GM10847 (cell line): ENCODE data around the gene MBTPS1.

Experiments used
- POLR2A ChIP-seq: IDR thresholded peaks from 2 replicates; pipeline ENCODE4 v1.6.1; 2011; ENCODE audit not compliant: insufficient read length; ENCODE audit errors: extremely low read depth

Gene MBTPS1

GRCh38 chr16:84043486-84044117 lies 73.1 kb downstream of the MBTPS1 start:
- TF ChIP-seq POLR2A: no peak

GRCh38 chr16:84042879-84043485 lies 73.8 kb downstream of the MBTPS1 start:
- TF ChIP-seq POLR2A: no peak

DNA sequence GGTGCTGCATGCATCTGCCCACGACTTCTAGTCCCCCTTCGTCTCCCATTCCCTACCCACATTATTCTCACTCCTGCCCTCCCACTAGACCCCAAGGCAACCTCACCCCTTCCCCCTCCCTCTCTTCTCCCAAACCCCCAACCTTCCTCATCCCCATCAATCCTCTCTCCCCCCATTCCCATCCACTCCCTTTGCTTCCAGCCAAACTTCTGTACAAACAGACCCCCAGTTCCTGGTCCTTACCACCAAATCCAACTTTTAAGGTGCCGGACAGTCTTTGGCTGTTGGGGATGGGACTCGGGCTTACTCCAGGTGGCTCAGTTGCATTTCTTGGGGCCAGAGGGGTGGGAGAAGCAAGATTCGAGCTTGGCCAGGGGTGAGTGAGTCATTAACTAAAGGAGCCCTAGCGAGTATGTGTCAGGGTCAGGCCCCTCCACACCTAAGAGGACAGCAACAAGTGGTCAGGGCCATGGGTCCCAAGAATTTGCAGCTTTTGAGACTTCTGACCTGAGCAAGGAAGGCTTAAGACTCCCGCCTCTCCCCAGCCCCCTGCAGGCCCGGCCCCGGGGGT lies 74.3 kb downstream of the MBTPS1 start, which contains the start of gene SLC38A8:
Gene SLC38A8 (minus strand): TSS at position 488 of the 571 bp plus-strand sequence. CDS start 638 bp downstream, outside the sequence.
- TF ChIP-seq POLR2A: no peak

DNA sequence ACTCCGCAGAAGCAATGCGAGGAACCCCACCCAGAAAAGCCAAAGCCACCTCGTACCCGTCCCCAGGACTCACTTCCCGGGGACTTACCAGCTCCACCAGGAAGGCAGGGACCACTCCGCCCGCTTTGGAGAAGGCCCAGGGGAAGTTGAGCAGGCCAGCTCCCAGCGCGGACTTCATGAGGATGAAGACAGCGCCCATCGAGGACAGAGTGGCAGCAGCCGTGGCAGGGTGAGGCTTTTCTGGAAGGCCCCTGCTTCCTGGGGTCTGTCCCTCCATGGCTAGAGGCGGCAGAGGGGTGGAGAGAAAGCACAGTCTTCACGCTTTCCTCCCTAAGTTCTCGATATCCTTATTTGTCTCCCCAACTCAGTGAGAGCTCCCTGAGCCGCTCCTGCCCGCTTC lies 74.9 kb downstream of the MBTPS1 start:
- TF ChIP-seq POLR2A: no peak

DNA sequence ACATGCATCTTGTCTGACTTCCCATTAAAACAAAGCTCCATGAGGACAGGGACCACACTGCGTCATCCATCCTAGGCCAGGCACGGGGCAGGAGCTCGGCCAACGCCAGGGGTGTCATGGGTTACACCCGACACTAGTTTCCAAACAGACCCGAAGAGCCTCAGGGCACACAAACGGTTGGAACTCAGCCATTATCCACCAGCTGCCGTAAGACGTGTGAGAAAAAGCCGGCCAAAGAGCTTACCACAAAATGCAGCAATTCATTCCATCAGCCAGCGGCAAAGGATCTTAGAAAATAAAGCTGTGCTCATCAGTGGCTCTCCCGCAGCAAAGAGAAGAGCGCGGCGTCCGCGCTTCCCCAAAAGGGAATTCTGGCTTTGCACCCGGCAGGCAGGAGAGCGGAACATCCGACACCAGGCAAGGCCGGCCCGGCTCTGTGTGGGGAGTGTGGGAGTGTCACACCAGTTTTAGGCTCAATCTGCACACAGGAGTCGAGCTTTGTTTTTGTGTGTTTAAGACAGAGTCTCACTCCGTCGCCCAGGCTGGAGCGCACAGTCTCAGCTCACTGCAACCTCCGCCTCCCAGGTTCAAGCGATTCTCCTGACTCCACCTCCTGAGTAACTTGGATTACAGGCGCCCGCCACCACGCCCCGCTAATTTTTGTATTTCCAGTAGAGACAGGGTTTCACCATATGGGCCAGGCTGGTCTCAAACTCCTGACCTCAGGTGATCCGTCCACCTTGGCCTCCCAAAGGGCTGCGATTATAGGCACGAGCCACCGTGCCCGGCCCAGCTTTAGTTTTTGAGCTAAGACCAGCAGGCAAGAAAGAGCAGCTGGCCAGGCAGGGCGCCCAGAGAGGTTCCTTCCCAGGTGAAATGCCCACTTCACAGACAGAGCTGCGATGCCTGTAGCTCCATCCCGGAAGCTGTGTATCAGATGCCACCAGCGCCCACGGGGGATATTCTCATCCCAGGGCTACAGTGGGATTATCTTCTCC lies 75.6 kb downstream of the MBTPS1 start:
- no peak for TF ChIP-seq POLR2A

DNA sequence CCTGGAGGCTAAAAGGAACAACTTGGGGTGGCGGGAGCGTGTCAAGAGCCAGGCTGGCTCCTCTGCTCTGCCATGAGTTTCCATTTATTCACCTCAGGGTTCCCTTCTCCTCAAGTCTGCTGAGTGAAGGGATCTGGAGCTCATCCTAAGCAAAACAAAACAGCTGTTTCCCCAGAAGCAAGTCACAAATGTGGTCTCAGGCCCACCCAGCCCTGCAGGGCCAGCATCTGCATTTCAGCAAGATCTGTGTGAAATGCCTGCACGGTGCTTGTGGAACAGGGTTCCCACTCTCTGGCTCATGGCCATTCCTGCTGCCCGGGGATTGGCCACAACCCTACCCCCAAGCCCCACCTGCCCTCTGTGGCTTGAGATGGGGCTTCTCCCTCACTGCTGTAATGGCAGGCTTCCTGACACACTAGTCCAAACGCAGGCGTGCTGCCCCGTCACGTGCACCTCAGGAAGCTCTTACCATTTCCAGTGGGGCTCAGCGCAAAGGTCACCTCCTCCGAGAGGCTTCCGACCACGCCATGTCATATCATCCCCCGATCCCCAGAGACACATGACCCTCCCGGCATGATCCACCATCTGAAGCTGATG lies 76.4 kb downstream of the MBTPS1 start:
- no peak for TF ChIP-seq POLR2A

GRCh38 chr16:84039696-84040095 lies 77.0 kb downstream of the MBTPS1 start:
- no peak for TF ChIP-seq POLR2A

GRCh38 chr16:84038469-84038868 lies 78.3 kb downstream of the MBTPS1 start:
- no peak for TF ChIP-seq POLR2A

DNA sequence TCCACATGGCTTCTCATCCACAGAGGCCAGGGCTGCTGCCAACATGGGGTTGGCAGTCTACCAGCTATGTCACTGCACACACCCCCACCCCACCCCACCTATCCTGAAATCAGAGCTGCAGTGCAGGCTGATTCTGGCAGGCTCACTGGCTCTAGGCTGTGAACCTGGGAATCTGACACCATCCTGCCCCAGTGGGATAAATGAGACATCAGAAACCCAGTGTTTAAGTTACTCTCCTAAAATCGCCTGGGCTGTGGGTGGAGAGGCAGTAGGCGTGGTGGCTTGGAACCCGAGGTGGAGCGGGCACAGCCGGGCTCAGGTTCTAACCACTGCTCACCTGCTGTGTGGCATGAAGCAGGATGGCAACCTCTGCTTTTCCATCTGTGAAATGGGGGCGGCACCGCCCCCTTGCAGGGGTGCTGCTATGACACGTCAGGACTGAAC lies 79.7 kb downstream of the MBTPS1 start:
- no peak for TF ChIP-seq POLR2A

- no peak for TF ChIP-seq POLR2A
These were observed 80.6 kb downstream of the MBTPS1 start for GRCh38 chr16:84036131-84036530.

DNA sequence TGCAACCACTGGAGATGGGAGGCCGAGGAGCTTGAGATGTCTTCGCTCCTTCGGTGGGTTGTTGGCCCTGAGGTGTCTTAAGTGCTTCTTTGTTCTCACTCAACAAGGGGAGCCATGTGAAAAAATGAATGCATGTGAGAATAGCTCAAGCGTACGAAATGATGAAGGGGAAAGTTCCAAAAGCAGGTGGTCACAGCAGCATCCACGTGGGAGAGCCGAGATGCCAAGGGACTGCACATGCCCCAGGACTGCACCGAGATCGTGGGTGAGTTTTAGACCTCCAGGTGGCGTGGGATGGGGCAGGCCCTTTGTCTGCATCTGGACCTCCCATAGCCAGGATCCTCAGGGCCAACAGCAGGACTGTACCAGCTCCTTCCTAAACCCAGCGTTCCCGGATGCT lies 82.2 kb downstream of the MBTPS1 start:
- TF ChIP-seq POLR2A: no peak

DNA sequence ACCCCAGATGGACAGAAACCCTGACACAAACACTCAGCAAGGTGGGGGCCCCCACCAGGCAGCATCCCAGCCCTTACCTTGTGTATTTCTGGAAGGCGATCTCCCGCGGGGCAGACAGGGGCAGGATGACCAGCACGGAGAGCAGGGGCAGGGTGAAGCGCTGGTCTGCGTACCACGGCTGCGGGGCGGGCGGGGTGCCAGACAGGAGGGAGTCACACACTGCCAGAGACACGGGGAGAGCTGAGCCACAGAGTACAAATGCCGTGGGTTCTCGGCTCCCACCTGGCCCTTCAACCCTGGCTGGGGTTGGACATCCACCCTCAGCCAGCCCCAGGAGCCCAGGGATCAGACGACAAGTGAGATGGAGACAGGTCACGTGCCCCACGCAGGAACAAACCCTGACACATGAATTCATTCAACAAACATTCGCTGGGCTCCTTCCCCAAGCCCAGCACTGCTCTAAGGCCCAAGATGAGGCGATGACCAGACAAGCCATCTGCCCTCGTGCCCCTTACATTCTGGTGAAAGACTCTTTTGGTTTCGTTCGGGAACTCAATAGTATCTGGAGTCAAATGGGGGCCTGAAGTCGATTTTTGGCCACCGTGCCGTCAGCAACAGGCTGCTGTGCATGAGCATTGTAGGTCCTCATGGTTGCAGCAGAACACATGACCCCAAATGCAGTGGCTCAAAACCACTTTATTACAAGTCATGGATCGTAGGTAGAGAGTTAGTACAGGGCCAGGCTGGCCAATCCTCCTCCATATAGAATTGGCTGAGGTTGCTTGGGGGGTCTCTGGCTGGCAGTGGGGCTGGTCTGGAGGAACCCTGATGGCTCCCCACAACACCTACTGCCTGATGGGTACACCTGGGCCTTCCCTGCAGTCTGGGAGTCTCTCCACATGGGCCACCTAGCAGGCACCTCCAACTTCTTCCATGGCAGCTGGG lies 83.2 kb downstream of the MBTPS1 start:
- TF ChIP-seq POLR2A: no peak

DNA sequence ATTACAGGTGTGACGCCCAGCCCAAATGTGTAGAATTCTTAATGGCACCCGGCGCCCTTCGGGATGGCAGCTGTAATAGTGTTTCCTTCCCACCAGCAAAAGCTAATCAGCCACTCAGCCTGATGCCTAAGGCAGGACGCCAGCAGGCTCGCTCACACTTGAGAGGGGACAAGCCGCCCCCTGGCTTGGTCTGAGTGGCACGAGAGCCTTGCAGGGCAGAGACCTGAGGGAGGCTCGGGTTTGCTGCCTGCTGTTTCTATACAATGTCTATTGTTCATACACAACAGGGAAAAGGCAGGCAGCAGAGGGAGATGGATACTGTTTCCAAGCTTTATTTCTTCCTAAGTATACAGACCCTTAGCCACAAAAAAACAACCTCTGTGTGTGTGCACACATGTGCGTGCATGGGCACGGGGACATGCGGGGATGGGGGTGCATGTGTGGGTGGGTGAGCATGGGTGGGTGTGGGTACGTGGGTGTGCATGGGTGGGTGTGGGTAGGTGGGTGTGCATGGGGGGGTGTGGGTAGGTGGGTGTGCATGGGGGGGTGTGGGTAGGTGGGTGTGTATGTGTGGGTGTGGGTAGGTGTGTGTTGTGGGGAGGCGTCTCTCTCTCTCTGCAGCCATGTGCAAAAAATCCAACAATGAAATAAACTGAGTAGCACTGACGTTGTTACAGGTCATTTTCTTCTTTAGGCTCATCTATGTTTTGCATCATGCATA lies 84.1 kb downstream of the MBTPS1 start:
- no peak for TF ChIP-seq POLR2A
